ENCODE data around the gene CEP95. TPM values are rescaled to one million over a fixed set of nuclear protein-coding genes. Genes with fewer than 3 reads are reported as not detected.

CEP95 gene
- total RNA-seq, 4 donors from 2014 or later, result 34.8 to 100.0 (median 69.8) TPM

- no peaks in the 10 kb centered on the region for H3K9me3 ChIP-seq
- H3K27ac ChIP-seq, result no peak overlapping the region
- H3K27me3 ChIP-seq, result no peaks in the 10 kb centered on the region
- TF ChIP-seq POLR2A (IDR thresholded peaks at IDR 0.05) (no peak), CTCF (IDR thresholded peaks at IDR 0.05) (no peak)
- intact Hi-C loops (cut with DNase I; ENCODE audit: low total_unique reads), result no loop called here
- H3K4me3 ChIP-seq, result no peak overlapping the region
- H3K36me3 ChIP-seq, result no peaks in the 10 kb centered on the region
- no peaks in the 10 kb centered on the region for H3K4me1 ChIP-seq
- no peak for DNase-seq
Measured at GRCh38 chr17:64536913-64537312, 30.1 kb downstream of the CEP95 start.

GRCh38 chr17:64537488-64537887 lies 30.7 kb downstream of the CEP95 start:
- H3K27me3 ChIP-seq, result no peaks in the 10 kb centered on the region
- H3K9me3 ChIP-seq, result no peaks in the 10 kb centered on the region

GRCh38 chr17:64538508-64539130 lies 31.8 kb downstream of the CEP95 start:
- H3K4me1 ChIP-seq, result no peaks in the 10 kb centered on the region
- no peak for DNase-seq
- H3K36me3 ChIP-seq, result no peaks in the 10 kb centered on the region
- no peaks in the 10 kb centered on the region for H3K27me3 ChIP-seq
- H3K9me3 ChIP-seq, result no peaks in the 10 kb centered on the region
- intact Hi-C loops (cut with DNase I; ENCODE audit: low total_unique reads), result no loop called here
- TF ChIP-seq POLR2A (IDR thresholded peaks at IDR 0.05) (no peak), CTCF (IDR thresholded peaks at IDR 0.05) (no peak)
- no peak overlapping the region for H3K4me3 ChIP-seq
- no peak overlapping the region for H3K27ac ChIP-seq

More at GRCh38 chr17:64537488-64537887, 30.7 kb downstream of the CEP95 start:
- Histone ChIP-seq H3K27ac (no peak overlapping the region), H3K4me1 (no peaks in the 10 kb centered on the region), H3K36me3 (no peaks in the 10 kb centered on the region), H3K4me3 (no peak overlapping the region)
- intact Hi-C loops (cut with DNase I; ENCODE audit: low total_unique reads), result no loop called here
- TF ChIP-seq CTCF (IDR thresholded peaks at IDR 0.05), result no peak
- TF ChIP-seq POLR2A (IDR thresholded peaks at IDR 0.05), result no peak
- no peak for DNase-seq

GRCh38 chr17:64540118-64540776 lies 33.5 kb downstream of the CEP95 start:
- H3K27ac ChIP-seq, result no peak overlapping the region
- no peak for DNase-seq
- H3K4me3 ChIP-seq, result no peak overlapping the region
- no peaks in the 10 kb centered on the region for H3K36me3 ChIP-seq
- intact Hi-C loops (cut with DNase I; ENCODE audit: low total_unique reads), result no loop called here
- TF ChIP-seq CTCF (IDR thresholded peaks at IDR 0.05) (no peak), POLR2A (IDR thresholded peaks at IDR 0.05) (no peak)
- H3K9me3 ChIP-seq, result no peaks in the 10 kb centered on the region
- no peaks in the 10 kb centered on the region for H3K4me1 ChIP-seq
- no peaks in the 10 kb centered on the region for H3K27me3 ChIP-seq

GRCh38 chr17:64544742-64545141 lies 38.0 kb downstream of the CEP95 start:
- DNase-seq, result no peak
- Histone ChIP-seq H3K36me3 (no peaks in the 10 kb centered on the region), H3K4me3 (no peak overlapping the region), H3K4me1 (no peaks in the 10 kb centered on the region), H3K27me3 (no peaks in the 10 kb centered on the region), H3K9me3 (no peaks in the 10 kb centered on the region), H3K27ac (no peak overlapping the region)
- intact Hi-C loops (cut with DNase I; ENCODE audit: low total_unique reads), result no loop called here
- TF ChIP-seq POLR2A (IDR thresholded peaks at IDR 0.05) (no peak), CTCF (IDR thresholded peaks at IDR 0.05) (no peak)
